Stomach smooth muscle (tissue), 2 donors: ENCODE results near the gene FLYWCH1.

ENCODE experiments used
- H3K27ac ChIP-seq: one replicate; pipeline ENCODE4 v1.7.0; 2013; ENCODE audit warnings: mild to moderate bottlenecking, low read length, inconsistent platforms
- H3K27me3 ChIP-seq, 2 donors: one replicate each; pipeline ENCODE4 v1.7.0; 2013; ENCODE audit warnings: low read length in 2 of 2; ENCODE audit not compliant: insufficient read depth in 2 of 2, control insufficient read depth in 1 of 2
- H3K36me3 ChIP-seq, 2 donors: one replicate each; pipeline ENCODE4 v1.7.0; 2013; ENCODE audit warnings: low read length in 2 of 2; ENCODE audit not compliant: control insufficient read depth in 2 of 2, insufficient read depth in 2 of 2
- H3K4me1 ChIP-seq: one replicate; pipeline ENCODE4 v1.7.0; 2013; ENCODE audit warnings: low read length; ENCODE audit not compliant: control insufficient read depth, insufficient read depth
- H3K4me3 ChIP-seq, 2 donors: one replicate each; pipeline ENCODE4 v1.7.0; 2013; ENCODE audit warnings: low read length in 2 of 2
- H3K9ac ChIP-seq, 2 donors: one replicate each; pipeline ENCODE4 v1.7.0; 2013; ENCODE audit warnings: low read length in 2 of 2, mild to moderate bottlenecking in 1 of 2
- H3K9me3 ChIP-seq, 2 donors: one replicate each; pipeline ENCODE4 v1.7.0; 2013; ENCODE audit warnings: low read length in 2 of 2; ENCODE audit not compliant: control insufficient read depth in 2 of 2
- donor health status: healthy.
- donor health status: Pancreatic carcinoma.

The FLYWCH1 gene

GRCh38 chr16:2966043-2966807 lies 54.5 kb downstream of the FLYWCH1 start:
- Histone ChIP-seq H3K9me3 (no peaks in the 10 kb centered on the region), H3K4me1 (peaks cover 54% of the 10 kb centered on the region), H3K36me3 (no peaks in the 10 kb centered on the region), H3K27me3 (peaks cover 56 to 83% of the 10 kb centered on the region in 2 donors), H3K27ac (no peak overlapping the region), H3K4me3 (no peak overlapping the region), H3K9ac (no peak overlapping the region)

- no peak overlapping the region for H3K27ac ChIP-seq
- H3K4me3 ChIP-seq = peak overlapping the region in 1 of 2 donors; percentile 49
- no peaks in the 10 kb centered on the region for H3K9me3 ChIP-seq
- no peak overlapping the region for H3K9ac ChIP-seq
- peaks cover 52 to 82% of the 10 kb centered on the region in 2 donors for H3K27me3 ChIP-seq
- H3K36me3 ChIP-seq = no peaks in the 10 kb centered on the region
- peaks cover 54% of the 10 kb centered on the region for H3K4me1 ChIP-seq
These were observed 55.1 kb downstream of the FLYWCH1 start for GRCh38 chr16:2966808-2967191.

- no peak overlapping the region for H3K27ac ChIP-seq
- peaks cover 54% of the 10 kb centered on the region for H3K4me1 ChIP-seq
- no peak overlapping the region for H3K9ac ChIP-seq
- H3K4me3 ChIP-seq = peak overlapping the region in 1 of 2 donors; percentile 49
- no peaks in the 10 kb centered on the region for H3K36me3 ChIP-seq
- H3K9me3 ChIP-seq = no peaks in the 10 kb centered on the region
- H3K27me3 ChIP-seq = peaks cover 49 to 77% of the 10 kb centered on the region in 2 donors
These were observed 55.5 kb downstream of the FLYWCH1 start for GRCh38 chr16:2967211-2967631.

- no peak overlapping the region for H3K4me3 ChIP-seq
- H3K9ac ChIP-seq = no peak overlapping the region
- H3K4me1 ChIP-seq = peaks cover 51% of the 10 kb centered on the region
- peaks cover 44 to 72% of the 10 kb centered on the region in 2 donors for H3K27me3 ChIP-seq
- H3K27ac ChIP-seq = no peak overlapping the region
- H3K9me3 ChIP-seq = no peaks in the 10 kb centered on the region
- no peaks in the 10 kb centered on the region for H3K36me3 ChIP-seq
These were observed 56.0 kb downstream of the FLYWCH1 start for GRCh38 chr16:2967721-2968161.

GRCh38 chr16:2968368-2968737 lies 56.6 kb downstream of the FLYWCH1 start:
- Histone ChIP-seq H3K9ac (no peak overlapping the region), H3K4me3 (peak overlapping the region in 1 of 2 donors; percentile 81), H3K27ac (no peak overlapping the region), H3K9me3 (no peaks in the 10 kb centered on the region), H3K27me3 (peaks cover 41 to 66% of the 10 kb centered on the region in 2 donors), H3K36me3 (no peaks in the 10 kb centered on the region), H3K4me1 (peaks cover 47% of the 10 kb centered on the region)

GRCh38 chr16:2968738-2969544 lies 57.2 kb downstream of the FLYWCH1 start, which contains the start of gene PAQR4:
Gene PAQR4 (plus strand): TSS chr16:2969348. CDS start chr16:2969675, 327 bp downstream.
- H3K9ac ChIP-seq = no peak within 1 kb of the TSS
- H3K27ac ChIP-seq = no peak within 1 kb of the TSS
- H3K4me3 ChIP-seq = peak within 1 kb of the TSS; percentile 43 to 81
- H3K36me3 ChIP-seq = no peaks in the 10 kb centered on the region
- H3K4me1 ChIP-seq = peaks cover 41% of the 10 kb centered on the region
- H3K9me3 ChIP-seq = no peaks in the 10 kb centered on the region
- H3K27me3 ChIP-seq = peaks cover 39 to 60% of the 10 kb centered on the region in 2 donors

- peak overlapping the region; percentile 43 to 81 for H3K4me3 ChIP-seq
- H3K9ac ChIP-seq = no peak overlapping the region
- peaks cover 32% of the 10 kb centered on the region for H3K4me1 ChIP-seq
- peaks cover 32 to 51% of the 10 kb centered on the region in 2 donors for H3K27me3 ChIP-seq
- H3K36me3 ChIP-seq = no peaks in the 10 kb centered on the region
- H3K9me3 ChIP-seq = no peaks in the 10 kb centered on the region
- H3K27ac ChIP-seq = no peak overlapping the region
These were observed 58.1 kb downstream of the FLYWCH1 start for GRCh38 chr16:2969545-2970521.

GRCh38 chr16:2970563-2970962 lies 58.8 kb downstream of the FLYWCH1 start:
- H3K27ac ChIP-seq = no peak overlapping the region
- no peak overlapping the region for H3K9ac ChIP-seq
- H3K9me3 ChIP-seq = no peaks in the 10 kb centered on the region
- H3K27me3 ChIP-seq = peaks cover 29 to 50% of the 10 kb centered on the region in 2 donors
- H3K36me3 ChIP-seq = no peaks in the 10 kb centered on the region
- peak overlapping the region in 1 of 2 donors; percentile 8 for H3K4me3 ChIP-seq
- peaks cover 31% of the 10 kb centered on the region for H3K4me1 ChIP-seq

- Histone ChIP-seq H3K27ac (no peak overlapping the region), H3K27me3 (peaks cover 21 to 42% of the 10 kb centered on the region in 2 donors), H3K4me1 (peaks cover 28% of the 10 kb centered on the region), H3K9me3 (no peaks in the 10 kb centered on the region), H3K36me3 (no peaks in the 10 kb centered on the region), H3K4me3 (no peak overlapping the region), H3K9ac (no peak overlapping the region)
These were observed 59.6 kb downstream of the FLYWCH1 start for GRCh38 chr16:2971134-2971984.
